ENCODE results near the gene ADARB2. TPM values are rescaled to one million over a fixed set of nuclear protein-coding genes. Genes with fewer than 3 reads are reported as not detected.
"Not testable (repeated sequence)": the region's sequence is repeated elsewhere in the genome, so short reads cannot be mapped to it uniquely, and the experiment has no call there.

The ADARB2 gene
- total and polyA plus RNA-seq, 4 donors = 0.55 to 0.70 (median 0.59) TPM; not detected in 1

DNA sequence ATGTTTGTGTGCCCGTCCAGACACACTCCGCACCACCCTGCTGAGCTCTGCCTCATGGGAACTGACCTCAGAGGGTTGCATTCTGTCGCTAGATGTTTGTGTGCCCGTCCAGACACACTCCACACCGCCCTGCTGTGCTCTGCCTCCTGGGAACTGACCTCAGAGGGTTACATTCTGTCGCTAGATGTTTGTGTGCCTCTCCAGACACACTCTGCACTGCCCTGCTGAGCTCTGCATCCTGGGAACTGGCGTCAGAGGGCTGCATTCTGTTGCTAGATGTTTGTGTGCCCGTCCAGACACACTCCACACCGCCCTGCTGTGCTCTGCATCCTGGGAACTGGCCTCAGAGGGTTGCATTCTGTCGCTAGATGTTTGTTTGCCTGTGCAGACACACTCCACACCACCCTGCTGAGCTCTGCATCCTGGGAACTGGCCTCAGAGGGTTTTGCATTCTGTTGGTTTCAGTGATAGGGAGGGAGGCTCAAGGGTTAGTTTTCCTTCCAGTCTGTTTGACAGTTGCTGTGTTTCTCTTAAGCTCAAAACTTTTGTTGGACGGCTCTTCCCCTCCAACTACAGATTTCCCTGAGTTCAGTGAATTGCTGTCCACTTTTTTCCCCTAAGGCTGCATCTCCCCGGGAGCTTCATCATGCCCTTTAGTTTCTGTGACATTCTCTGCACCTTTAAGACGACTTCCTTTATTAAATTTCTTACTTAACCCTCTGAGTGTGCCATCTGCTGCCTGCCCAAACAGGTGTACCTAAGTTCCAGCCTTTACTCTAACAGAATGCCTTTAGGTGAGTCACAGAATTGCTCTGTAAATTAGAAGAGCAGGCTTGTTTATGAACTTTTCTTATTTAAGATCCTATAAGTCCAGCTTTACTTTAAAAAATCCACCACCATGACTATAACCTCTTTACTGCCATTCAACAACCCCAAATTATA is 119.7 kb downstream of the ADARB2 start:
- not testable (repeated sequence) for H3K36me3 ChIP-seq (ENCODE audit: control insufficient read depth in 4 of 4, insufficient read depth in 3 of 4, low read depth in 1 of 4, low read length in 3 of 4); DNase-seq (ENCODE audit: low spot score); H3K4me1 ChIP-seq (ENCODE audit: control insufficient read depth in 4 of 4, insufficient read depth in 4 of 4, low read length in 3 of 4); H3K27ac ChIP-seq (ENCODE audit: low read depth in 1 of 2, low read length in 2 of 2); H3K4me3 ChIP-seq (ENCODE audit: low read depth in 1 of 3, low read length in 3 of 3); H3K27me3 ChIP-seq (ENCODE audit: control insufficient read depth in 4 of 4, insufficient read depth in 4 of 4, low read length in 3 of 4); H3K9me3 ChIP-seq (ENCODE audit: control insufficient read depth in 4 of 4, low read length in 3 of 4); H3K9ac ChIP-seq (ENCODE audit: low read depth in 1 of 2, low read length in 2 of 2)
- WGBS = 25% methylated on average over 13 of the region's 13 CpGs

- not testable (repeated sequence) for H3K4me3 ChIP-seq (ENCODE audit: low read depth in 1 of 3, low read length in 3 of 3); H3K9me3 ChIP-seq (ENCODE audit: control insufficient read depth in 4 of 4, low read length in 3 of 4); H3K9ac ChIP-seq (ENCODE audit: low read depth in 1 of 2, low read length in 2 of 2); H3K27me3 ChIP-seq (ENCODE audit: control insufficient read depth in 4 of 4, insufficient read depth in 4 of 4, low read length in 3 of 4); H3K27ac ChIP-seq (ENCODE audit: low read depth in 1 of 2, low read length in 2 of 2); DNase-seq (ENCODE audit: low spot score); H3K36me3 ChIP-seq (ENCODE audit: control insufficient read depth in 4 of 4, insufficient read depth in 3 of 4, low read depth in 1 of 4, low read length in 3 of 4); H3K4me1 ChIP-seq (ENCODE audit: control insufficient read depth in 4 of 4, insufficient read depth in 4 of 4, low read length in 3 of 4)
- 33% methylated on average over 9 of the region's 9 CpGs for WGBS
Observed at GRCh38 chr10:1616701-1617100, 120.6 kb downstream of the ADARB2 start.

GRCh38 chr10:1615186-1615954 is 122.0 kb downstream of the ADARB2 start:
- H3K4me3 ChIP-seq (ENCODE audit: low read depth in 1 of 3, low read length in 3 of 3) = no peak overlapping the region
- no peak overlapping the region for H3K9ac ChIP-seq (ENCODE audit: low read depth in 1 of 2, low read length in 2 of 2)
- H3K36me3 ChIP-seq (ENCODE audit: control insufficient read depth in 4 of 4, insufficient read depth in 3 of 4, low read depth in 1 of 4, low read length in 3 of 4) = no peaks in the 10 kb centered on the region
- peaks cover 0 to 9% (median 4%) of the 10 kb centered on the region in 4 donors for H3K27me3 ChIP-seq (ENCODE audit: control insufficient read depth in 4 of 4, insufficient read depth in 4 of 4, low read length in 3 of 4)
- DNase-seq (ENCODE audit: low spot score) = peak; percentile 25
- 77% methylated on average over 12 of the region's 12 CpGs for WGBS
- no peak overlapping the region for H3K27ac ChIP-seq (ENCODE audit: low read depth in 1 of 2, low read length in 2 of 2)
- TF ChIP-seq NR2F2 (IDR thresholded peaks at IDR 0.05) = no peak
- TF ChIP-seq GABPA (IDR thresholded peaks at IDR 0.05 in 1 of 2, conservative IDR thresholded peaks at IDR 0.05 in 1 of 2) = no peak
- TF ChIP-seq TAF1 (conservative IDR thresholded peaks at IDR 0.05) = no peak
- TF ChIP-seq ATF3 (IDR thresholded peaks at IDR 0.05) = no peak
- no peak for TF ChIP-seq YY1 (IDR thresholded peaks at IDR 0.05)
- no peak for TF ChIP-seq HNF4A (conservative IDR thresholded peaks at IDR 0.05)
- TF ChIP-seq RXRA (IDR thresholded peaks at IDR 0.05) = no peak
- no peak for TF ChIP-seq JUND (IDR thresholded peaks at IDR 0.05)
- no peaks in the 10 kb centered on the region for H3K9me3 ChIP-seq (ENCODE audit: control insufficient read depth in 4 of 4, low read length in 3 of 4)
- no peaks in the 10 kb centered on the region for H3K4me1 ChIP-seq (ENCODE audit: control insufficient read depth in 4 of 4, insufficient read depth in 4 of 4, low read length in 3 of 4)

- Histone ChIP-seq H3K4me1 (ENCODE audit: control insufficient read depth in 4 of 4, insufficient read depth in 4 of 4, low read length in 3 of 4) (peaks cover 0 to 3% (median 0%) of the 10 kb centered on the region in 4 donors), H3K36me3 (ENCODE audit: control insufficient read depth in 4 of 4, insufficient read depth in 3 of 4, low read depth in 1 of 4, low read length in 3 of 4) (no peaks in the 10 kb centered on the region), H3K4me3 (ENCODE audit: low read depth in 1 of 3, low read length in 3 of 3) (no peak overlapping the region), H3K9ac (ENCODE audit: low read depth in 1 of 2, low read length in 2 of 2) (no peak overlapping the region), H3K9me3 (ENCODE audit: control insufficient read depth in 4 of 4, low read length in 3 of 4) (no peaks in the 10 kb centered on the region), H3K27ac (ENCODE audit: low read depth in 1 of 2, low read length in 2 of 2) (no peak overlapping the region), H3K27me3 (ENCODE audit: control insufficient read depth in 4 of 4, insufficient read depth in 4 of 4, low read length in 3 of 4) (peaks cover 4 to 13% (median 5%) of the 10 kb centered on the region in 4 donors)
- TF ChIP-seq FOXA1 (IDR thresholded peaks at IDR 0.05) (no peak), FOXA2 (IDR thresholded peaks at IDR 0.05) (no peak), JUND (IDR thresholded peaks at IDR 0.05) (no peak), RAD21 (IDR thresholded peaks at IDR 0.05) (no peak), CTCF (IDR thresholded peaks at IDR 0.05; ENCODE audit: low read depth, low read length, missing input control) (no peak), REST (IDR thresholded peaks at IDR 0.05) (no peak), NR2F2 (IDR thresholded peaks at IDR 0.05) (no peak), EGR1 (IDR thresholded peaks at IDR 0.05; ENCODE audit: low read depth in 2 of 2) (no peak), SP1 (IDR thresholded peaks at IDR 0.05) (no peak), HNF4G (IDR thresholded peaks at IDR 0.05) (no peak), GABPA (IDR thresholded peaks at IDR 0.05 in 1 of 2, conservative IDR thresholded peaks at IDR 0.05 in 1 of 2) (no peak)
- peak; percentile 19 for DNase-seq (ENCODE audit: low spot score)
- WGBS = 66% methylated on average over 9 of the region's 9 CpGs
Observed at GRCh38 chr10:1613511-1613910, 123.8 kb downstream of the ADARB2 start.
